WERI-Rb-1 (cell line): ENCODE measurements around the gene AKAP8L.
A peak's percentile ranks its signal among the peaks of the same experiment; 100 is the strongest.

Experiments used
- DNase-seq: peaks from one replicate; pipeline ENCODE4 v3.0.0-alpha.2; 2020
- H3K27ac ChIP-seq: fragments of 250-450 bp; sonication (Bioruptor Pico); 2 replicates; pipeline ENCODE4 v1.5.1; 2020; ENCODE audit warnings: mild to moderate bottlenecking, moderate library complexity
- H3K27me3 ChIP-seq: fragments of 250-450 bp; sonication (Bioruptor Pico); 2 replicates; pipeline ENCODE4 v1.5.1; 2021; ENCODE audit warnings: mild to moderate bottlenecking, low read depth, moderate library complexity; ENCODE audit not compliant: insufficient read depth, severe bottlenecking
- H3K36me3 ChIP-seq: fragments of 250-450 bp; sonication (Bioruptor Pico); 2 replicates; pipeline ENCODE4 v1.5.1; 2020; ENCODE audit warnings: mild to moderate bottlenecking, moderate library complexity
- H3K4me3 ChIP-seq: 2 replicates; pipeline ENCODE4 v1.5.1; 2011; ENCODE audit warnings: low read depth, mild to moderate bottlenecking, control low read depth, low read length
- H3K9me3 ChIP-seq: fragments of 250-450 bp; sonication (Bioruptor Pico); 2 replicates; pipeline ENCODE4 v1.5.1; 2021; ENCODE audit warnings: mild to moderate bottlenecking, moderate library complexity; ENCODE audit not compliant: severe bottlenecking
- CTCF ChIP-seq: IDR thresholded peaks from 2 replicates; pipeline ENCODE4 v1.5.1; 2011; ENCODE audit warnings: low read depth, mild to moderate bottlenecking, control low read depth, inconsistent platforms, low read length

Gene AKAP8L, protein sequence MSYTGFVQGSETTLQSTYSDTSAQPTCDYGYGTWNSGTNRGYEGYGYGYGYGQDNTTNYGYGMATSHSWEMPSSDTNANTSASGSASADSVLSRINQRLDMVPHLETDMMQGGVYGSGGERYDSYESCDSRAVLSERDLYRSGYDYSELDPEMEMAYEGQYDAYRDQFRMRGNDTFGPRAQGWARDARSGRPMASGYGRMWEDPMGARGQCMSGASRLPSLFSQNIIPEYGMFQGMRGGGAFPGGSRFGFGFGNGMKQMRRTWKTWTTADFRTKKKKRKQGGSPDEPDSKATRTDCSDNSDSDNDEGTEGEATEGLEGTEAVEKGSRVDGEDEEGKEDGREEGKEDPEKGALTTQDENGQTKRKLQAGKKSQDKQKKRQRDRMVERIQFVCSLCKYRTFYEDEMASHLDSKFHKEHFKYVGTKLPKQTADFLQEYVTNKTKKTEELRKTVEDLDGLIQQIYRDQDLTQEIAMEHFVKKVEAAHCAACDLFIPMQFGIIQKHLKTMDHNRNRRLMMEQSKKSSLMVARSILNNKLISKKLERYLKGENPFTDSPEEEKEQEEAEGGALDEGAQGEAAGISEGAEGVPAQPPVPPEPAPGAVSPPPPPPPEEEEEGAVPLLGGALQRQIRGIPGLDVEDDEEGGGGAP

GRCh38 chr19:15418579-15419412 is at the start of gene AKAP8L:
AKAP8L (minus strand) TSS chr19:15418988; CDS start chr19:15418923, 65 bp downstream.
- H3K36me3 ChIP-seq = peaks cover 43% of the 10 kb centered on the region

GRCh38 chr19:15467734-15468214 is 49.0 kb upstream of the AKAP8L start:
- Histone ChIP-seq H3K9me3 (peaks cover 9% of the 10 kb centered on the region), H3K4me3 (no peak overlapping the region), H3K27me3 (peaks cover 82% of the 10 kb centered on the region), H3K36me3 (no peaks in the 10 kb centered on the region), H3K27ac (no peak overlapping the region)
- DNase-seq = no peak
- TF ChIP-seq CTCF = no peak

More at GRCh38 chr19:15418579-15419412, at the start of gene AKAP8L:
- Histone ChIP-seq H3K27me3 (no peaks in the 10 kb centered on the region), H3K27ac (peak within 1 kb of the TSS; percentile 93), H3K4me3 (peak within 1 kb of the TSS; percentile 75), H3K9me3 (no peaks in the 10 kb centered on the region)
- peak; percentile 78 for TF ChIP-seq CTCF
- peak; percentile 99 for DNase-seq

GRCh38 chr19:15466851-15467733 is 48.3 kb upstream of the AKAP8L start:
- no peak for DNase-seq
- no peak for TF ChIP-seq CTCF
- H3K27me3 ChIP-seq = peaks cover 77% of the 10 kb centered on the region
- H3K9me3 ChIP-seq = peaks cover 3% of the 10 kb centered on the region
- no peaks in the 10 kb centered on the region for H3K36me3 ChIP-seq
- no peak overlapping the region for H3K27ac ChIP-seq
- H3K4me3 ChIP-seq = no peak overlapping the region

- Histone ChIP-seq H3K27ac (no peak within 1 kb of the TSS), H3K4me3 (no peak within 1 kb of the TSS), H3K27me3 (peaks cover 73% of the 10 kb centered on the region), H3K36me3 (no peaks in the 10 kb centered on the region), H3K9me3 (no peaks in the 10 kb centered on the region)
- DNase-seq = no peak
- no peak for TF ChIP-seq CTCF
Measured at GRCh38 chr19:15464394-15465385, 45.9 kb upstream of the AKAP8L start, which contains the start of gene RASAL3. RASAL3 (minus strand) TSS chr19:15464544; CDS start chr19:15464358, 186 bp downstream.
